Measurements from ENCODE around the gene TLCD1. TPM values are rescaled to one million over a fixed set of nuclear protein-coding genes. Genes with fewer than 3 reads are reported as not detected.
"Not testable (repeated sequence)": the region's sequence is repeated elsewhere in the genome, so short reads cannot be mapped to it uniquely, and the experiment has no call there.

TLCD1 gene
- total RNA-seq, 1 donor from 2014 or later = 3.2 TPM

GRCh38 chr17:28747051-28747691 is 21.1 kb upstream of the TLCD1 start:
- intact Hi-C loops (cut with micrococcal nuclease) = no loop called here

GRCh38 chr17:28746611-28747050 is 20.6 kb upstream of the TLCD1 start:
- intact Hi-C loops (cut with micrococcal nuclease) = no loop called here

- intact Hi-C loops (cut with micrococcal nuclease) = no loop called here
Measured at GRCh38 chr17:28745786-28746411, 19.9 kb upstream of the TLCD1 start.

- intact Hi-C loops (cut with micrococcal nuclease) = loop anchor here (1.0 kb wide), 1 partner anchor 17 kb away; the partner anchor contains the start of gene NEK8
Measured at GRCh38 chr17:28744972-28745785, 19.1 kb upstream of the TLCD1 start.

DNA sequence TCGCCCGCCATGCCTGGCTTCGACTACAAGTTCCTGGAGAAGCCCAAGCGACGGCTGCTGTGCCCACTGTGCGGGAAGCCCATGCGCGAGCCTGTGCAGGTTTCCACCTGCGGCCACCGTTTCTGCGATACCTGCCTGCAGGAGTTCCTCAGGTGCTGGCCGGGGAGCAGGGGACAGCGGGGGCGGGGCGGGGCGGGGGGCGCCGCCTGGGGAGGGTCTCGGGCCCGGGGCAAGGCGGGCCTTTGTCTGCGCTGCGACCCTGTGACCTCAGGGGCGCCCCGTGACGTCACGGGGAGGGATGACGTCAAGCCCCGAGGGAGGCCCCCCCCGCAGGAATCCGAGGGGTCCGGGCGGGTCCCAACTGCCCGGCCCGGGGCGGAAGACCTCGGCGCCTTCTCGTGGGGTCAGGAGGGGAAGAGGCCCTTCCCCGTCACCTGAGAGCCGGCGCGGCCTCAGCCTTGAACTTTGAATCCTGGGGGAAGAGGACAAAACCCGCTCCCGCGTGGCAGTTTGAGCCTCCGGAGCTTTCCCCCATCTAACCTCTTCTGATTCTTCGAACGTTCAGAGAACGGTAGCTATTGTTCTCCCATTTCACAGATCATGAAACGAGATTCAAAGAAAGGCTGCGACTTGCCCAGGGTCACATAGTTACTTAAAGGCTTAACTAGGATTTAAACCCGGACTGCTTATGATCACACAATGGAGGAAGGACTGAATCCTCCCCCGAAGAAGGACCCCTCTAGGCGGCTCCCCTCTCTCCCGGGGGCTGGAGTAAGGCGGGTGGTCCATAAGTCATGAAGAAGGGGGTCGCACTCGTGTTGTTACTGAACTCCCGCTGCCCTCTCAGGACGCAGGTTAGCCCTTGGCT is 18.3 kb upstream of the TLCD1 start:
- intact Hi-C loops (cut with micrococcal nuclease) = loop anchor here (1.0 kb wide), 1 partner anchor 16 kb away; the partner anchor contains the start of gene NEK8

- intact Hi-C loops (cut with micrococcal nuclease) = loop anchor here (1.0 kb wide), 2 partner anchors 15 to 183 kb away; partner anchors contain the start of gene NEK8
Measured at GRCh38 chr17:28743243-28744103, 17.4 kb upstream of the TLCD1 start, which contains the start of gene TRAF4. Gene TRAF4, plus strand, starts transcription at chr17:28744011. Its CDS starts 102 bp downstream, at chr17:28744113.

GRCh38 chr17:28741358-28742349 is 15.6 kb upstream of the TLCD1 start:
- intact Hi-C loops (cut with micrococcal nuclease) = no loop called here

- intact Hi-C loops (cut with micrococcal nuclease) = no loop called here
Measured at GRCh38 chr17:28740406-28741357, 14.6 kb upstream of the TLCD1 start.

DNA sequence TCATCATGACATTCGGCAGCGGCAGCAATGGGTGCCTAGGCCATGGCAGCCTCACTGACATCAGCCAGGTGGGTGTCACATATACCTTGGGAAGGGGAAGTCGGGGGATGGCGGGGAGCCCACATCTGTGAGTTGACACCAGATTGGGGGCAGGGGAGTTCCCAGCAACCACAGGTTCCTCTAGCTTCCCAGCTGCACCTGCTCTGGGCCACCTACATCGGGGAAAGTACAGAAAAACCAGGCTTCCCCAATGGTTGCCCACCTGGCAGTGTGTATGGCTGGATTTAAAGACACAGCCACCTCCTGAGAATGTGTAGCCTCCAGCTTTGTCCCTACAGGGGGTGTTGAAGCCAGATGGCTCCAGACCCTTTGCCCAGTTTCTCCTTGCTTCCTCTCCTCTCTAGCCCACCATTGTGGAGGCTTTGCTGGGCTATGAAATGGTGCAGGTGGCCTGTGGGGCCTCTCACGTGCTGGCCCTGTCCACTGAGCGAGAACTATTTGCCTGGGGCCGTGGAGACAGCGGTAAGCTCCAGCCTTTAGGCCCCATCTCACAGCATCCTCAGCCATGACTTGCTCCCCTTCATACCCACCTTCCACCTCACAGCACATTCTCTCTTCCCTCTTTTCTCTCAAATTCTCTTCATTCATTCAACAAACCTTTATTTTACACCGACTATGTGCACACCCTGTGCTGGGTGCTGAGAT is 12.8 kb upstream of the TLCD1 start:
- intact Hi-C loops (cut with micrococcal nuclease) = no loop called here

- intact Hi-C loops (cut with micrococcal nuclease) = no loop called here
Measured at GRCh38 chr17:28737770-28738679, 12.0 kb upstream of the TLCD1 start.

DNA sequence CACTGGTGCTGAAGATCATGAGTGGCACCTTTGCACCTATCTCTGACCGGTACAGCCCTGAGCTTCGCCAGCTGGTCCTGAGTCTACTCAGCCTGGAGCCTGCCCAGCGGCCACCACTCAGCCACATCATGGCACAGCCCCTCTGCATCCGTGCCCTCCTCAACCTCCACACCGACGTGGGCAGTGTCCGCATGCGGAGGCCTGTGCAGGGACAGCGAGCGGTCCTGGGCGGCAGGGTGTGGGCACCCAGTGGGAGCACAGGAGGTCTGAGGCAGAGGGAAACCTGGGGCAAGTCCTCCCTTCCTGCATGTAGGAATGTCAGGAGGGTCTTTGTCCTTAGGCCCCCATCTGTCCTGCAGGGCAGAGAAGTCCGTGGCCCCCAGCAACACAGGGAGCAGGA is 11.3 kb upstream of the TLCD1 start:
- intact Hi-C loops (cut with micrococcal nuclease) = no loop called here

DNA sequence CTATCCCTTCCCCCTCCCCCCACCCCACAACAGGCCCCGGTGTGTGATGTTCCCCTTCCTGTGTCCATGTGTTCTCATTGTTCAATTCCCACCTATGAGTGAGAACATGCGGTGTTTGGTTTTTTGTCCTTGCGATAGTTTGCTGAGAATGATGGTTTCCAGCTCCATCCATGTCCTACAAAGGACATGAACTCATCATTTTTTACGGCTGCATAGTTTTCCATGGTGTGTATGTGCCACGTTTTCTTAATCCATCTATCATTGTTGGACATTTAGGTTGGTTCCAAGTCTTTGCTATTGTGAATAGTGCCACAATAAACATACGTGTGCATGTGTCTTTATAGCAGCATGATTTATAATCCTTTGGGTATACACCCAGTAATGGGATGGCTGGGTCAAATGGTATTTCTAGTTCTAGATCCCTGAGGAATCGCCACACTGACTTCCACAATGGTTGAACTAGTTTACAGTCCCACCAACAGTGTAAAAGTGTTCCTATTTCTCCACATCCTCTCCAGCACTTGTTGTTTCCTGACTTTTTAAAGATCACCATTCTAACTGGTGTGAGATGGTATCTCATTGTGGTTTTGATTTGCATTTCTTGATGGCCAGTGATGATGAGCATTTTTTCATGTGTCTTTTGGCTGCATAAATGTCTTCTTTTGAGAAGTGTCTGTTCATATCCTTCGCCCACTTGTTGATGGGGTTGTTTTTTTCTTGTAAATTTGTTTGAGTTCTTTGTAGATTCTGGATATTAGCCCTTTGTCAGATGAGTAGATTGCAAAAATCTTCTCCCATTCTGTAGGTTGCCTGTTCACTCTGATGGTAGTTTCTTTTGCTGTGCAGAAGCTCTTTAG is 10.1 kb upstream of the TLCD1 start:
- intact Hi-C loops (cut with micrococcal nuclease) = not testable (repeated sequence)

GRCh38 chr17:28735242-28735722 is 9.2 kb upstream of the TLCD1 start:
- intact Hi-C loops (cut with micrococcal nuclease) = no loop called here

- intact Hi-C loops (cut with micrococcal nuclease) = no loop called here
Measured at GRCh38 chr17:28734712-28735241, 8.7 kb upstream of the TLCD1 start.

DNA sequence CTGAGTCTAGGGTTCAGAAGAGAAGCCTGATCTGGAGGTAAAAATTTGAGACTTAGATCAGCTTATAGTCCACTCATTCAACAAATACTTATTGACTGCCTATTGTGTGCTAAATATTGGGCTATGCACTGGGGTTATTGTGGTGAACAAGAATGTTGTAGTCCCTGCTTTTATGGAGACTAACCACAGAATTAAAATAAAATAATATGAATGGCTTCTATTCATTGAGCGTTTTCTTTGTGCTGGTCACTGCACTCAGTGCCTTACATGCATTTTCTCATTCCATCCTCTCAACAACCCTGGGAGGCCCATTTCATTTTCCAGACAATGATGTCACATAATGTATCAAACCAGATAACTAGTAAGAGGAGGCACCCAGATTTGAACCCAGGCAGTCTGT is 7.3 kb upstream of the TLCD1 start:
- intact Hi-C loops (cut with micrococcal nuclease) = no loop called here

Measured in T-helper 2 cell treated with Interferon-gamma antibody and Interleukin-4, amounts not matched to agents 100 ng/mL and 5 ng/mL, for 36 hours (primary cell).